ENCODE measurements around the gene PLEKHH1. TPM values are rescaled to one million over a fixed set of nuclear protein-coding genes. Genes with fewer than 3 reads are reported as not detected.

The PLEKHH1 gene
- total and polyA plus RNA-seq, 2 of the 8 experiments (the other 6 are each of a cell fraction or from before 2014, with no cell fraction given), result 28.3 to 33.3 TPM

- H3K23ac ChIP-seq (ENCODE audit: insufficient read length), result no peak overlapping the region
- peaks cover 0 to 5% (median under 1%) of the 10 kb centered on the region in 4 experiments; a peak in 1 of 7 replicates for H3K27me3 ChIP-seq (replicated peaks in 1 of 4; ENCODE audit: control insufficient read depth in 3 of 4, extremely low read depth in 1 of 4, insufficient read depth in 3 of 4, low read length in 3 of 4)
- H3K56ac ChIP-seq (replicated peaks; ENCODE audit: insufficient read length, low read depth, low read length), result no peak overlapping the region
- no peak overlapping the region for H4K91ac ChIP-seq (replicated peaks; ENCODE audit: insufficient read length, low read length)
- H3K4me2 ChIP-seq (ENCODE audit: insufficient read depth in 1 of 2, low read depth in 2 of 2, low read length in 2 of 2), result no peak overlapping the region
- no peak overlapping the region for H4K5ac ChIP-seq (ENCODE audit: insufficient read length, low read depth, low read length)
- H4K8ac ChIP-seq (ENCODE audit: extremely low read depth, insufficient read depth, low read length), result no peak overlapping the region
- H2BK5ac ChIP-seq (ENCODE audit: low read depth, low read length), result no peak overlapping the region
- no peaks in the 10 kb centered on the region for H3K79me1 ChIP-seq (ENCODE audit: low read depth, low read length)
- no peak overlapping the region for H3K9ac ChIP-seq (replicated peaks in 1 of 4; ENCODE audit: extremely low read depth in 1 of 4, low read depth in 3 of 4, low read length in 3 of 4)
- H2BK12ac ChIP-seq (ENCODE audit: low read depth, low read length), result no peak overlapping the region
- H3K23me2 ChIP-seq (ENCODE audit: low read depth, low read length), result peaks cover 2% of the 10 kb centered on the region; the same call in 1 of the 2 replicates
- no peak overlapping the region for H2BK15ac ChIP-seq (ENCODE audit: low read length)
- H2AK5ac ChIP-seq (ENCODE audit: low read depth, low read length), result no peak overlapping the region
- CTCF ChIA-PET (ENCODE audit: partially characterized antibody), result interaction anchor here (1.2 to 4.8 kb wide), 4 partner anchors 10 to 72 kb away, joined by 3 to 28 read pairs (median 4); no protein-coding TSS in a partner anchor
- H4K20me1 ChIP-seq (replicated peaks in 1 of 2; ENCODE audit: control insufficient read depth in 1 of 2, insufficient read depth in 2 of 2, low read length in 2 of 2), result no peaks in the 10 kb centered on the region
- no peak overlapping the region for H3K14ac ChIP-seq (ENCODE audit: insufficient read length)
- POLR2A ChIA-PET (ENCODE audit: partially characterized antibody), result no interaction called here
- H3K4me1 ChIP-seq (replicated peaks in 1 of 4; ENCODE audit: control insufficient read depth in 3 of 4, insufficient read depth in 4 of 4, low read length in 3 of 4), result no peaks in the 10 kb centered on the region; a peak in 1 of 7 replicates
- H3K9me3 ChIP-seq (ENCODE audit: insufficient read depth in 2 of 2, low read depth in 1 of 2, low read length in 1 of 2), result no peaks in the 10 kb centered on the region; a peak in 1 of 4 replicates
- no peak overlapping the region for H3K4me3 ChIP-seq (ENCODE audit: extremely low read depth in 1 of 4, insufficient read depth in 2 of 4, low read depth in 3 of 4, low read length in 4 of 4)
- H3K4ac ChIP-seq (replicated peaks; ENCODE audit: insufficient read length, low read depth, low read length), result no peak overlapping the region
- H3K18ac ChIP-seq (ENCODE audit: extremely low read depth, low read length), result no peak overlapping the region
- WGBS, 2 experiments (ENCODE audit: extremely low coverage in 1 of 2, insufficient coverage in 1 of 2, insufficient read length in 1 of 2, insufficient replicate concordance in 2 of 2, low coverage in 1 of 2, low lambda C conversion rate in 2 of 2, missing lambda C conversion rate in 1 of 2), result 89% methylated on average over 2 of the region's 2 CpGs; no CpG with 5 or more reads in 1 of the 2 experiments
- H3K79me2 ChIP-seq (ENCODE audit: control insufficient read depth in 1 of 2, insufficient read depth in 2 of 2, low read length in 2 of 2), result no peaks in the 10 kb centered on the region
- H3K27ac ChIP-seq (ENCODE audit: low read depth, low read length), result no peak overlapping the region
- DNase-seq (ENCODE audit: low read depth in 1 of 2, low spot score in 2 of 2) (no peak), FAIRE-seq (no peak)
- no peak overlapping the region for H2BK20ac ChIP-seq (ENCODE audit: low read length)
- H2AFZ ChIP-seq (ENCODE audit: low read length), result no peak overlapping the region
- no peaks in the 10 kb centered on the region for H3K36me3 ChIP-seq (ENCODE audit: control insufficient read depth in 2 of 4, insufficient read depth in 4 of 4, low read length in 3 of 4)
- H2BK120ac ChIP-seq (replicated peaks; ENCODE audit: low read depth, low read length), result no peak overlapping the region
- no peak for TF ChIP-seq EP300 (IDR thresholded peaks at IDR 0.05; ENCODE audit: borderline replicate concordance in 1 of 2, low read depth in 2 of 2, low read length in 2 of 2)
- TF ChIP-seq SUZ12 (IDR thresholded peaks at IDR 0.05; ENCODE audit: low read length), result no peak
- no peak for TF ChIP-seq FOSL1 (IDR thresholded peaks at IDR 0.05; ENCODE audit: insufficient read depth, low read depth, low read length)
- TF ChIP-seq CTCF (IDR thresholded peaks at IDR 0.05; ENCODE audit: control extremely low read depth in 1 of 3, insufficient read depth in 1 of 3, low read depth in 1 of 3, low read length in 3 of 3), result no peak
These were observed 62.3 kb downstream of the PLEKHH1 start for GRCh38 chr14:67595392-67595791.
